Upper lobe of left lung (tissue), 6 donors: ENCODE results near the gene C4B. TPM values are rescaled to one million over a fixed set of nuclear protein-coding genes. Genes with fewer than 3 reads are reported as not detected.
"Not testable (repeated sequence)": the region's sequence is repeated elsewhere in the genome, so short reads cannot be mapped to it uniquely, and the experiment has no call there.

Source experiments
- ATAC-seq, 2 donors: fragments of 200-7000 bp; cut with Tn5 transposase; one replicate each; pipeline ENCODE4 v1.9.1; 2022; ENCODE audit warnings: mild to moderate bottlenecking in 2 of 2, moderate library complexity in 2 of 2; ENCODE audit not compliant: low FRiP score in 2 of 2
- DNase-seq, 2 donors: peaks; one replicate each; pipeline ENCODE4 v3.0.0-alpha.2; 2019 to 2020
- H3K27ac ChIP-seq, 4 donors: fragments of 200-600 bp; sonication (generic); one replicate each; pipeline ENCODE4 v1.5.1; 2016 to 2019
- H3K27me3 ChIP-seq, 4 donors: fragments of 200-600 bp; sonication (generic); one replicate each; pipeline ENCODE4 v1.5.1; 2017 to 2019
- H3K36me3 ChIP-seq, 4 donors: fragments of 200-600 bp; sonication (generic); one replicate each; pipeline ENCODE4 v1.5.1; 2016 to 2019
- H3K4me1 ChIP-seq, 4 donors: fragments of 200-600 bp; sonication (generic); one replicate each; pipeline ENCODE4 v1.5.1; 2018 to 2019
- H3K4me3 ChIP-seq, 4 donors: fragments of 200-600 bp; sonication (generic); one replicate each; pipeline ENCODE4 v1.5.1; 2017 to 2019; ENCODE audit warnings: mild to moderate bottlenecking in 2 of 4, moderate library complexity in 1 of 4
- H3K9me3 ChIP-seq, 4 donors: fragments of 200-600 bp; sonication (generic); one replicate each; pipeline ENCODE4 v1.5.1; 2018 to 2019
- EP300 ChIP-seq, 4 donors: sonication (generic); formaldehyde crosslinking; IDR thresholded peaks; one replicate each; pipeline ENCODE4 v1.5.1; 2017; ENCODE audit warnings: antibody characterized with exemption in 4 of 4, control low read depth in 2 of 4
- POLR2A ChIP-seq, 4 donors: fragments of 450-650 bp; IDR thresholded peaks; one replicate each; pipeline ENCODE4 v1.5.1; 2016 to 2017; ENCODE audit warnings: antibody characterized with exemption in 4 of 4, mild to moderate bottlenecking in 2 of 4
- POLR2AphosphoS5 ChIP-seq, 2 donors: sonication (generic); formaldehyde crosslinking; IDR thresholded peaks; one replicate each; pipeline ENCODE4 v1.5.1; 2017; ENCODE audit warnings: antibody characterized with exemption in 2 of 2
- WGBS, 2 donors: methylation state at CpG; one replicate each; pipeline ENCODE4 v1.1.5; 2017 to 2018; 5-methylcytosine and 5-hydroxymethylcytosine counted together
- total RNA-seq, 6 donors: library from RNA; depleted of rRNA in 4 of 6; stranded (reverse); fragments of >200 nt in 4 of 6; gene quantifications; one replicate each; pipeline versions ENCODE4 v1.1.0 to v1.2.1, GENCODE V29; 2016 to 2021
- TF ChIP-seq, protein P1 (sequence below), 6 experiments: fragments of 450-650 bp in 4 of 6; fragments of 200-600 bp in 2 of 6; sonication (generic) in 2 of 6; IDR thresholded peaks; one replicate each; pipeline ENCODE4 v1.5.1; 2016 to 2019; ENCODE audit warnings: antibody characterized with exemption in 6 of 6
- donor health status: DM: no; HTN: no; CAD: no; lungs with moderate emphysema.
- donor health status: DM: no; HTN: yes; CAD: no; lungs with severe emphysema.

C4B gene
- total RNA-seq, 6 donors from 2014 or later, result 85.7 to 193 (median 97.7) TPM

DNA sequence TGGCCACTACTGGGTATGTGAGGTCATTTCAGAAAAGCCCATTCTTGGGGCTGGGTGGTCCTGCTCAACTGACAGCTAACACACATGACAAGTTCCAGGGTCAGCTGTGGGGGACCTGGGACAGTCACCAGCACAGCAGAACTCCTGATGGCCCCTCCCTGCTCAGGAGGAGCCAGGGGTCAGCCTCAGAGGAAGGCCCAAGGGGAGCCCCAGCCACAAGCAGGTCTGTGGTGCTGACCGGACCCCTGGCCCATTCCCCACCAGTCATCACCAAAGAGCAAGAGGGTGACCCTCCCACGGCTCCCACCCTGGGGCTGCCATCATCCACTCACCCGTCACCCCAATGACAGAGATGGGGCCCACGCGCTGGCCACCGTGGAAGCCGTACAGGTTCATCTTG lies 41.7 kb downstream of the C4B start:
- 98 to 100% methylated on average over 5 to 7 of the region's 7 CpGs for WGBS, 2 donors
- Histone ChIP-seq H3K36me3 (peaks cover 0 to 84% (median 23%) of the 10 kb centered on the region in 4 donors), H3K4me3 (no peak overlapping the region)

GRCh38 chr6:32057966-32058365 lies 43.4 kb downstream of the C4B start:
- Histone ChIP-seq H3K9me3 (no peaks in the 10 kb centered on the region), H3K4me3 (no peak overlapping the region), H3K27ac (no peak overlapping the region), H3K36me3 (peaks cover 0 to 81% (median 24%) of the 10 kb centered on the region in 4 donors), H3K27me3 (no peaks in the 10 kb centered on the region), H3K4me1 (no peaks in the 10 kb centered on the region)
- DNase-seq (peak in 1 of 2 donors; percentile 82), ATAC-seq (no peak)
- TF ChIP-seq POLR2AphosphoS5 (IDR thresholded peaks at IDR 0.05) (no peak), POLR2A (IDR thresholded peaks at IDR 0.05) (no peak), EP300 (IDR thresholded peaks at IDR 0.05) (no peak)
- TF ChIP-seq, protein P1, sequence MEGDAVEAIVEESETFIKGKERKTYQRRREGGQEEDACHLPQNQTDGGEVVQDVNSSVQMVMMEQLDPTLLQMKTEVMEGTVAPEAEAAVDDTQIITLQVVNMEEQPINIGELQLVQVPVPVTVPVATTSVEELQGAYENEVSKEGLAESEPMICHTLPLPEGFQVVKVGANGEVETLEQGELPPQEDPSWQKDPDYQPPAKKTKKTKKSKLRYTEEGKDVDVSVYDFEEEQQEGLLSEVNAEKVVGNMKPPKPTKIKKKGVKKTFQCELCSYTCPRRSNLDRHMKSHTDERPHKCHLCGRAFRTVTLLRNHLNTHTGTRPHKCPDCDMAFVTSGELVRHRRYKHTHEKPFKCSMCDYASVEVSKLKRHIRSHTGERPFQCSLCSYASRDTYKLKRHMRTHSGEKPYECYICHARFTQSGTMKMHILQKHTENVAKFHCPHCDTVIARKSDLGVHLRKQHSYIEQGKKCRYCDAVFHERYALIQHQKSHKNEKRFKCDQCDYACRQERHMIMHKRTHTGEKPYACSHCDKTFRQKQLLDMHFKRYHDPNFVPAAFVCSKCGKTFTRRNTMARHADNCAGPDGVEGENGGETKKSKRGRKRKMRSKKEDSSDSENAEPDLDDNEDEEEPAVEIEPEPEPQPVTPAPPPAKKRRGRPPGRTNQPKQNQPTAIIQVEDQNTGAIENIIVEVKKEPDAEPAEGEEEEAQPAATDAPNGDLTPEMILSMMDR (IDR thresholded peaks at IDR 0.05), result no peak
- 84 to 92% methylated on average over 17 of the region's 17 CpGs for WGBS, 2 donors

More for the DNA sequence above, 41.7 kb downstream of the C4B start:
- Histone ChIP-seq H3K27ac (no peak overlapping the region), H3K9me3 (no peaks in the 10 kb centered on the region), H3K27me3 (no peaks in the 10 kb centered on the region), H3K4me1 (no peaks in the 10 kb centered on the region)
- DNase-seq (peak in 1 of 2 donors; percentile 41), ATAC-seq (no peak)
- TF ChIP-seq POLR2A (IDR thresholded peaks at IDR 0.05) (no peak), EP300 (IDR thresholded peaks at IDR 0.05) (no peak)
- TF ChIP-seq, protein P1 (IDR thresholded peaks at IDR 0.05), result no peak

DNA sequence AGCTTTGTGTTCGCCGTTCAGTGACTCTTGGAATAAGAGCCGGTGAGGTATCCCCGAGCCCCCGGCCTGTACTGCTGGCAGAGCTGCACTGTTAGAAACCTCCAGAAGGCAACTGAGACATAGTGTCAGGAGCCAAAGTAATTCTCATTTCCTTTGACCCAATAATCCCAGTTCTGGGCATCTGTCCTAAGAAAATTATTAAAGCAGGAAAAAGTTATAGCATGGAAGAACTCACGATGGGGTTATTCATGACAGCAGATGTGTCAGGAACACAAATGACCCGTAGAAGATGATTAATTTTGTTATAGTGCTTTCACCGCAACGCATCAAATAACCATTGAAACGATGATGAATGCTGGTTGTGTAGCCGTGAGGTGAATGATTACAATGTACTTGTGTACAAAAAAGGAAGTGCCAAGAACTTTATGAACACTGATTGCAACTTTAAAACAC lies 43.9 kb downstream of the C4B start:
- 75 to 85% methylated on average over 11 of the region's 11 CpGs for WGBS, 2 donors

DNA sequence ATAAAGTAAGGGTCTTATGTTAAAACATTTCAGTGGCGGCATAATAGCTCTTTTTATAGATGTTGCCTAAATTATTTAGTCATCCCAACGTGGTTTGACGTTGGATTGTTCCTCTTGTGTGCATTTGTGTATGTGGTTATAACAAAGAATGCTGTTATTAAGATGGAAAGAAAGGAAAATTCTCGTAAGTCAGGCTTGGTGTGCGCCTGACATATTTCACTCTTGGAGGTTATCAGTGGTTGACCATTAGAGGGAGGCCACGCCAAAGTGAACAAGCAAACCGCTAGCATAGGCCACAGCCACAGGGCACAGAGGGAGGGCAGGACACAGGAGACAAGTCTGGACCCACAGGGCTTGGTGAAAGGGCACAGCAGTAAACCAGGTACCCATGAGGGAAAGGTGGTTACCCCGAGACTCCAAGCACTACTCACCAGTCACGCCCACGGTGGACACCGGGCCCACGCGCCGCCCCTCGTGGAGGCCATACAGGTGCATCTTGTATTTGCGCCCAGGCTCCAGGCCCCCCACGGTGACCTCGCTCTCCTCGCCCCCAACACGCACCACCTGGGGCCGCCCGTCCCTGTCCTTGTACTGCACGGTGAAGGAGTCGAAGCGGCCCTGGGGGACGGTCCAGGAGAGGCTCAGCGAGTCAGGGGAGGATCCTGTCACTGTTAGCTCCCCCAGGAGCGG lies 46.5 kb downstream of the C4B start:
- TF ChIP-seq POLR2A (IDR thresholded peaks at IDR 0.05), result no peak
- TF ChIP-seq, protein P1 (IDR thresholded peaks at IDR 0.05), result no peak
- TF ChIP-seq POLR2AphosphoS5 (IDR thresholded peaks at IDR 0.05), result no peak
- no peak for TF ChIP-seq EP300 (IDR thresholded peaks at IDR 0.05)
- Histone ChIP-seq H3K4me1 (no peaks in the 10 kb centered on the region), H3K27ac (no peak overlapping the region), H3K36me3 (peaks cover 0 to 86% (median 25%) of the 10 kb centered on the region in 4 donors), H3K27me3 (no peaks in the 10 kb centered on the region), H3K9me3 (no peaks in the 10 kb centered on the region), H3K4me3 (no peak overlapping the region)
- DNase-seq, result peak in 1 of 2 donors; percentile 70
- no peak for ATAC-seq
- 91 to 93% methylated on average over 23 to 28 of the region's 28 CpGs for WGBS, 2 donors

More for the DNA sequence above, 43.9 kb downstream of the C4B start:
- Histone ChIP-seq H3K4me1 (no peaks in the 10 kb centered on the region), H3K27me3 (no peaks in the 10 kb centered on the region), H3K27ac (no peak overlapping the region), H3K4me3 (no peak overlapping the region), H3K36me3 (peaks cover 0 to 81% (median 22%) of the 10 kb centered on the region in 4 donors), H3K9me3 (no peaks in the 10 kb centered on the region)
- ATAC-seq (no peak), DNase-seq (no peak)
- TF ChIP-seq, protein P1 (IDR thresholded peaks at IDR 0.05), result no peak
- TF ChIP-seq EP300 (IDR thresholded peaks at IDR 0.05) (no peak), POLR2A (IDR thresholded peaks at IDR 0.05) (no peak), POLR2AphosphoS5 (IDR thresholded peaks at IDR 0.05) (no peak)

DNA sequence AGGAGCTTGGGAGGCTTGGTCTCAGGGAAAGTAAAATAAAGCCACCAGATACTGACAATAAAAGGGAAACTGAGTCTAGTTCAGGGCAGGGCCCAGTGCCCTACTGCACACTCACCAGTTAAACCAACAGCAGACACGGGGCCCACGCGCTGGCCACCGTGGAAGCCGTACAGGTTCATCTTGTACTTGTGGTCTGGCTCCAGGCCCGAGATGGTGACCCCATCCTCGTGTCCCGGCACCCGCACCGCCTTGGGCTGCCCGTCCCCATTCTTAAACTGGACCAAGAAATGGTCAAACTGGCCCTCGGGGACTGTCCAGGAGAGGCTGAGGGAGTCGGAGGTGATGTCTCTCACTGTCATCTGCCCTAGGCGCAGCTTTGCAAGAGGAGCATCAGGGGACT lies 50.1 kb downstream of the C4B start:
- no peaks in the 10 kb centered on the region for H3K9me3 ChIP-seq
- no peak overlapping the region for H3K27ac ChIP-seq
- 85 to 91% methylated on average over 12 to 14 of the region's 14 CpGs for WGBS, 2 donors
- no peaks in the 10 kb centered on the region for H3K27me3 ChIP-seq
- H3K4me3 ChIP-seq, result no peak overlapping the region
- peaks cover 0 to 96% (median 33%) of the 10 kb centered on the region in 4 donors for H3K36me3 ChIP-seq
- peak in 1 of 2 donors; percentile 69 for DNase-seq
- ATAC-seq, result no peak
- no peaks in the 10 kb centered on the region for H3K4me1 ChIP-seq
- TF ChIP-seq, protein P1 (IDR thresholded peaks at IDR 0.05), result no peak
- TF ChIP-seq POLR2AphosphoS5 (IDR thresholded peaks at IDR 0.05) (no peak), POLR2A (IDR thresholded peaks at IDR 0.05) (no peak), EP300 (IDR thresholded peaks at IDR 0.05) (no peak)

DNA sequence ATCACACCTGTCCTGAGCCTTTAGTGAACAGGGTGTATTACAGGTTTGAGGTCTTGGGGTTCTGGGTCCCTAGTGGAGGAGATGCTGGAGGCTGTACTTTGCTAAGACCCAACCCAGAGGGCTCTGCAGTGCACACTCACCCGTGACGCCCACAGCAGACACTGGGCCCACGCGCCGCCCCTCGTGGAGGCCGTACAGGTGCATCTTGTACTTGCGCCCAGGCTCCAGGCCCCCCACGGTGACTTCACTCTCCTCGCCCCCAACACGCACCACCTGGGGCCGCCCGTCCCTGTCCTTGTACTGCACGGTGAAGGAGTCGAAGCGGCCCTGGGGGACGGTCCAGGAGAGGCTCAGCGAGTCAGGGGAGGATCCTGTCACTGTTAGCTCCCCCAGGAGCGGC lies 52.9 kb downstream of the C4B start:
- H3K4me1 ChIP-seq, H3K9me3 ChIP-seq, H3K4me3 ChIP-seq, H3K27me3 ChIP-seq, ATAC-seq, H3K27ac ChIP-seq: not testable (repeated sequence)
- WGBS, 2 donors, result 92 to 95% methylated on average over 8 to 19 of the region's 19 CpGs
- peaks cover 0 to 99% (median 33%) of the 10 kb centered on the region in 4 donors for H3K36me3 ChIP-seq
- peak in 1 of 2 donors; percentile 77 for DNase-seq

GRCh38 chr6:32068315-32068714 lies 53.7 kb downstream of the C4B start:
- not testable (repeated sequence) for H3K27me3 ChIP-seq, H3K9me3 ChIP-seq, H3K27ac ChIP-seq, ATAC-seq, H3K4me3 ChIP-seq, H3K4me1 ChIP-seq
- DNase-seq, result peak in 1 of 2 donors; percentile 38
- 94 to 98% methylated on average over 11 to 13 of the region's 13 CpGs for WGBS, 2 donors
- H3K36me3 ChIP-seq, result peaks cover 0 to 100% (median 35%) of the 10 kb centered on the region in 4 donors
